Thyroid gland (tissue), 4 donors: ENCODE results near the gene ATRX. TPM values are rescaled to one million over a fixed set of nuclear protein-coding genes. Genes with fewer than 3 reads are reported as not detected.
"Not testable (repeated sequence)": the region's sequence is repeated elsewhere in the genome, so short reads cannot be mapped to it uniquely, and the experiment has no call there.

ENCODE experiments used
- DNase-seq, 2 donors: peaks; one replicate each; pipeline ENCODE4 v3.0.0-alpha.2; 2019
- H3K27ac ChIP-seq, 3 donors: fragments of 200-600 bp; sonication (generic); 1 replicate in 2 of 3; 2 replicates in 1 of 3; pipeline ENCODE4 v1.5.1; 2016 to 2019; ENCODE audit warnings: mild to moderate bottlenecking in 1 of 3, moderate library complexity in 1 of 3
- H3K27me3 ChIP-seq: fragments of 200-600 bp; sonication (generic); one replicate; pipeline ENCODE4 v1.5.1; 2019
- H3K36me3 ChIP-seq, 2 donors: fragments of 200-600 bp; sonication (generic); one replicate each; pipeline ENCODE4 v1.5.1; 2016 to 2019
- H3K4me1 ChIP-seq, 2 donors: fragments of 200-600 bp; sonication (generic); one replicate each; pipeline ENCODE4 v1.5.1; 2017 to 2019
- H3K4me3 ChIP-seq, 3 donors: fragments of 200-600 bp; sonication (generic); replicated peaks in 1 of 3; 1 replicate in 2 of 3; 2 replicates in 1 of 3; pipeline ENCODE4 v1.5.1; 2016; ENCODE audit warnings: mild to moderate bottlenecking in 1 of 3
- H3K9me3 ChIP-seq: fragments of 200-600 bp; sonication (generic); one replicate; pipeline ENCODE4 v1.5.1; 2017
- CTCF ChIP-seq, 6 experiments: fragments of 200-600 bp in 3 of 6; fragments of 450-650 bp in 3 of 6; sonication (generic) in 3 of 6; IDR thresholded peaks; one replicate each; pipeline ENCODE4 v1.5.1; 2016 to 2019; ENCODE audit warnings: antibody characterized with exemption in 6 of 6, mild to moderate bottlenecking in 2 of 6, inconsistent platforms in 1 of 6, moderate library complexity in 1 of 6
- POLR2A ChIP-seq, 2 donors: fragments of 450-650 bp; IDR thresholded peaks; one replicate each; pipeline ENCODE4 v1.6.1; 2017; ENCODE audit warnings: antibody characterized with exemption in 2 of 2, mild to moderate bottlenecking in 2 of 2, moderate library complexity in 1 of 2
- WGBS, 2 donors: methylation state at CpG; one replicate each; pipeline ENCODE4 v1.1.5; 2017; 5-methylcytosine and 5-hydroxymethylcytosine counted together
- intact Hi-C: fragments of 100-400 bp; cut with DNase I; formaldehyde crosslinking; loops from one replicate; pipeline ENCODE4 v1.15.1; 2023
- total RNA-seq, 4 donors: library from RNA; depleted of rRNA; stranded (reverse); fragments of >200 nt; gene quantifications; one replicate each; pipeline ENCODE4 v1.2.3, GENCODE V29; 2016

Gene ATRX
- total RNA-seq, 4 donors from 2014 or later: 96.2 to 211 (median 131) TPM

- H3K27me3 ChIP-seq: no peaks in the 10 kb centered on the region
- TF ChIP-seq POLR2A (IDR thresholded peaks at IDR 0.05) (no peak), CTCF (IDR thresholded peaks at IDR 0.05) (no peak)
- no peaks in the 10 kb centered on the region for H3K4me1 ChIP-seq
- 80 to 100% methylated on average over 1 of the region's 1 CpG for WGBS, 2 donors
- no peak for DNase-seq
- no peaks in the 10 kb centered on the region for H3K36me3 ChIP-seq
- intact Hi-C loops: no loop called here
- H3K9me3 ChIP-seq: no peaks in the 10 kb centered on the region
- H3K4me3 ChIP-seq: no peak overlapping the region
- no peak overlapping the region for H3K27ac ChIP-seq
Observed at GRCh38 chrX:77564823-77565222, 221.2 kb downstream of the ATRX start.

- DNase-seq: no peak
- Histone ChIP-seq H3K36me3 (no peaks in the 10 kb centered on the region), H3K4me1 (no peaks in the 10 kb centered on the region), H3K4me3 (no peak overlapping the region), H3K27me3 (no peaks in the 10 kb centered on the region), H3K9me3 (no peaks in the 10 kb centered on the region), H3K27ac (no peak overlapping the region)
- intact Hi-C loops: no loop called here
- 97 to 98% methylated on average over 2 of the region's 2 CpGs for WGBS, 2 donors
- TF ChIP-seq CTCF (IDR thresholded peaks at IDR 0.05) (no peak), POLR2A (IDR thresholded peaks at IDR 0.05) (no peak)
Observed at GRCh38 chrX:77561372-77561771, 224.6 kb downstream of the ATRX start.

- TF ChIP-seq CTCF (IDR thresholded peaks at IDR 0.05) (no peak), POLR2A (IDR thresholded peaks at IDR 0.05) (no peak)
- Histone ChIP-seq H3K36me3 (no peaks in the 10 kb centered on the region), H3K27me3 (no peaks in the 10 kb centered on the region), H3K27ac (no peak overlapping the region), H3K4me3 (no peak overlapping the region), H3K4me1 (no peaks in the 10 kb centered on the region), H3K9me3 (no peaks in the 10 kb centered on the region)
- no peak for DNase-seq
- intact Hi-C loops: no loop called here
Observed at GRCh38 chrX:77556276-77556675, 229.7 kb downstream of the ATRX start.

GRCh38 chrX:77548751-77549150 lies 237.3 kb downstream of the ATRX start:
- Histone ChIP-seq H3K9me3 (no peaks in the 10 kb centered on the region), H3K27ac (no peak overlapping the region), H3K27me3 (no peaks in the 10 kb centered on the region), H3K4me3 (no peak overlapping the region), H3K4me1 (no peaks in the 10 kb centered on the region), H3K36me3 (no peaks in the 10 kb centered on the region)
- intact Hi-C loops: no loop called here
- TF ChIP-seq CTCF (IDR thresholded peaks at IDR 0.05): no peak
- TF ChIP-seq POLR2A (IDR thresholded peaks at IDR 0.05): no peak
- no peak for DNase-seq
- 92 to 98% methylated on average over 2 of the region's 2 CpGs for WGBS, 2 donors

- H3K4me1 ChIP-seq, intact Hi-C loops, H3K27ac ChIP-seq, H3K9me3 ChIP-seq, DNase-seq, H3K27me3 ChIP-seq, H3K36me3 ChIP-seq, H3K4me3 ChIP-seq: not testable (repeated sequence)
- 94% methylated on average over 2 of the region's 2 CpGs for WGBS, 2 donors
Observed at GRCh38 chrX:77539778-77540177, 246.2 kb downstream of the ATRX start.

- 91 to 96% methylated on average over 2 of the region's 2 CpGs for WGBS, 2 donors
- H3K27ac ChIP-seq, H3K27me3 ChIP-seq, H3K4me1 ChIP-seq, H3K9me3 ChIP-seq, H3K36me3 ChIP-seq, intact Hi-C loops, H3K4me3 ChIP-seq, DNase-seq: not testable (repeated sequence)
Observed at GRCh38 chrX:77531261-77531660, 254.8 kb downstream of the ATRX start.
